ENCODE data around the gene FSTL3.

Gene FSTL3

GRCh38 chr19:709965-710571 is 33.9 kb downstream of the FSTL3 start:
- CTCF ChIA-PET: interaction anchor here (1.0 to 1.9 kb wide), 2 partner anchors 27 to 126 kb away, joined by 4 read pairs; no protein-coding TSS in a partner anchor
- DNase-seq (ENCODE audit: low read depth, low spot score): no peak
- POLR2A ChIA-PET: no interaction called here
- no peak overlapping the region for H3K4me3 ChIP-seq (ENCODE audit: low read depth, low read length)
- no peak for TF ChIP-seq CTCF (IDR thresholded peaks at IDR 0.05; ENCODE audit: insufficient read depth, low read length, missing control alignments)

DNA sequence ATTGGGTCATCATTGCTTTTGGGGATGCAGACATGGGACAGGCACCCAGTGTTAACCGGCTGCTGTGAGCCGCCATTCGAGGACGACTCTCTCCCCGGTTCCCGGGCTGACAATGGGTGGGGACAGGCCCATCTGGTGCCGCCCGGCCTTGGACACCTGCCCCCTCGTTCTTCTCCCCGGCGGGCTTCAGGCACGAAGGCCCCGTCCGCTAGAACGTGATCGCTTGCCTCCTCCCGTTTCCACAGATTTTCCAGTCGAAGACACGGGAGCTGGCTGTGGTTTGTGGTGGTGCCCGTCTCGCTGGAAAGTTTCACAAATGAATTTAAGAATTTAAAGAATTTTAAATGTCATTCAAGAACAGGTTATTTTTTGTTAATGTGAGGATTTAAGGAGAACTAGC is 34.6 kb downstream of the FSTL3 start:
- no peak overlapping the region for H3K4me3 ChIP-seq (ENCODE audit: low read depth, low read length)
- no peak for DNase-seq (ENCODE audit: low read depth, low spot score)
- ChIA-PET POLR2A (no interaction called here), CTCF (interaction anchor here (1.0 to 1.9 kb wide), 2 partner anchors 27 to 126 kb away, joined by 4 read pairs; no protein-coding TSS in a partner anchor)
- no peak for TF ChIP-seq CTCF (IDR thresholded peaks at IDR 0.05; ENCODE audit: insufficient read depth, low read length, missing control alignments)

DNA sequence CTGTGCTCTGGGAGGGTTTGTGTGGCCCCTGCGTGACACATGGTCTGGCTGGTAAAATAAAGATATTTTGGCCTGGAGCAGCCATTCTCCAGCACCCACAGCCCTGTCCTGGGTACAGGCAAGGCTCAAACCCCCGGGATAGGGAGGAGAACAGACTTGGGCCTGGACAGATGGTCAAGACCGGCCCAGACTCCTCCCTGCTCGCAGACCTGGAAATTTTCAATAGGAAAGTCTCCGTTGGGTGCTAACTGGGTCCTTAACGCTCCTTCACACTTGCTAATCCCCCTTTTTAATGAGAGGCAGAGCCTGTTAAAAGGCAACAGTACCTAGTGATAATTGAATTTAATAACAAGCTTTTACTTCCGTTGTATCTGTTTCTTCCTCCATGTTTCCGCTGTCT is 35.1 kb downstream of the FSTL3 start:
- no peak for TF ChIP-seq CTCF (IDR thresholded peaks at IDR 0.05; ENCODE audit: insufficient read depth, low read length, missing control alignments)
- ChIA-PET POLR2A (no interaction called here), CTCF (interaction anchor here (1.9 kb wide), 1 partner anchor 26 kb away, joined by 4 read pairs; no protein-coding TSS in a partner anchor)
- H3K4me3 ChIP-seq (ENCODE audit: low read depth, low read length): no peak overlapping the region
- no peak for DNase-seq (ENCODE audit: low read depth, low spot score)

DNA sequence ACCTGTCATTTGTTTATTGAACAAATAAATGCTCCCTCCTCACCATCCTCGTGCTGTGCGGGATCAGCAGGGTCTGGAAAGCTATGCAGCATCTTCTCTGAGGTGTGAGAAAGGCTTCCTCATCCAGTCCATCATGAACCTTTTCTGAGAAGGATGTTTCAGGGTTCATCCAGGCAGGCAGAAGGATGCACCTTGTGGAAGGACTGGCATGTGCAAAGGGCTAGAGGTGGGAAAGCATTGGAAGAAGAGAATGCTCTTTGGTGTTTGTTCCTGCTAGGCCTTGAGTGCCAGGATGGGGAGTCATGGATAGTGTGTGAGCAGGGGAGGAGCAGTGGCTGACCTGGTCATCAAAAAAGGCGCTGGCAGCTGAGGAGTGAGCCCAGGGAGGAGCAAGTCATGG is 39.2 kb downstream of the FSTL3 start:
- no peak for TF ChIP-seq CTCF (IDR thresholded peaks at IDR 0.05; ENCODE audit: insufficient read depth, low read length, missing control alignments)
- CTCF ChIA-PET: no interaction called here
- POLR2A ChIA-PET: no interaction called here
- no peak overlapping the region for H3K4me3 ChIP-seq (ENCODE audit: low read depth, low read length)
- DNase-seq (ENCODE audit: low read depth, low spot score): no peak

DNA sequence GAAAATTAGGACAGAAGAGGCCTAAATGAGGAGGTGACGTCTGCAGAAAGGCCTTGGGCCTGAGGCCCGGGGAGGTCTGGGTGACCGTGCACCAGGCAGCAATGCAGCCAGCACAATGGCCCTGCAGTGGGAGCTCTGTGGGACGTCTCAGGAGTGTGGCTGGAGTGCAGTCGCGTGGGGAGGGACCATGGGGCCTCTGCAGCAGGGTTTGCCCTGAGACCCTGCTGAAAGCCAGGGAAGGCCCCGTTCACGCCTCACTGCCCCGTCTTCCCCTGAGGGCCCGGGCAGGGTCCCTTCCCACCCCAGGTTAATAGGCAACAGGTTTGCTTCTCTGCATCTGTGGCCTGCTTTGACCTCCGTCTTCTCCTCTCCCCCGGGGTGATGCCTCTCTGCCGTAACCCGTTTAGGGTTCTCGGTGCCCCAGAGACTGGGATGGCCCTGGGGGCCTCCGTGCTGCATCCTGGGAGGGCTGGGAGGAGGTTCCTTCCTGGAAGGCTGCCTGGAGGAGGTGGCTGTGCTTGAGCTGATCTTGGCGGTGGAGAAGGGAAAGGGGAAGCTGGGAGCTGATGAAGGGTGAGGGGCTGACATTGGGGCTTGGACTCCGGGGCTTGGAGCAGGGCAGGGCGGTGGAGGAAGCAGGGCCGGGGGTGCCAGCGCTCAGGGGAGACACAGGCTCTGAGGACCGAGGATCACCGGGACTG is 42.2 kb downstream of the FSTL3 start:
- TF ChIP-seq CTCF (IDR thresholded peaks at IDR 0.05; ENCODE audit: insufficient read depth, low read length, missing control alignments): no peak
- DNase-seq (ENCODE audit: low read depth, low spot score): no peak
- no peak overlapping the region for H3K4me3 ChIP-seq (ENCODE audit: low read depth, low read length)
- ChIA-PET CTCF (no interaction called here), POLR2A (no interaction called here)

DNA sequence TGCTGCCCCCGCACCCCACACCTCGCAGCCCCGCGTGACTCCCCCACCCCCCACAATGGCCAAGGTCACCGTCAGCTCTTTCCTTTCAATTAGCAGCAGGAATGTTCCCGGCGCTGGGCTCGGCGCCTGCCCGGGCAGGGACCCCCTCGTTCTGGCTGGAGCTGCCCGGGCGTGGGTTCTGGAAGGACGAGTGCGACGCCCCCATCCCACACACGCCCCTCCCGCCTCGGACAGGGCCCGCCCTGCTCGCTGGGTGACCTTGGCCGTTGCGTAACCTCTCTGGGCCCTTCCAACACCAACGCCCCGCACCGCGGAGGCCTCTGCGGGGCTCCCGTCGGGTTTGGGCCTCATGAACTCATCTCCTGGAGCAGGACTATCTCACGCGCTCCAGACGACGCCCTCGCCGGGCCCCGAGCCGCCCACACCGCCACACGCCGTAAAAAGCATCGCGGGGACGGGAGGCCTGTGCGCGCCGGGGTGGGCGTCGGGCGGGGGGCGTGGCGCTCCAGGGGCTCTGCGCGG is 42.9 kb downstream of the FSTL3 start:
- DNase-seq (ENCODE audit: low read depth, low spot score): no peak
- no peak overlapping the region for H3K4me3 ChIP-seq (ENCODE audit: low read depth, low read length)
- TF ChIP-seq CTCF (IDR thresholded peaks at IDR 0.05; ENCODE audit: insufficient read depth, low read length, missing control alignments): no peak
- ChIA-PET POLR2A (no interaction called here), CTCF (interaction anchor here (0.7 kb wide), 1 partner anchor 15 kb away, joined by 3 read pairs; no protein-coding TSS in a partner anchor)
